GM10266 (cell line): ENCODE measurements around the gene DISP3.

ENCODE experiments used
- DNase-seq: peaks from one replicate; pipeline ENCODE4 v3.0.0; 2012; ENCODE audit errors: extremely low spot score
- TF ChIP-seq, protein P1 (sequence below): IDR thresholded peaks from 2 replicates; pipeline ENCODE4 v1.5.1; 2012; ENCODE audit warnings: mild to moderate bottlenecking, low read depth; ENCODE audit not compliant: control insufficient read depth, insufficient read depth; ENCODE audit errors: missing control alignments

DISP3 gene

DNA sequence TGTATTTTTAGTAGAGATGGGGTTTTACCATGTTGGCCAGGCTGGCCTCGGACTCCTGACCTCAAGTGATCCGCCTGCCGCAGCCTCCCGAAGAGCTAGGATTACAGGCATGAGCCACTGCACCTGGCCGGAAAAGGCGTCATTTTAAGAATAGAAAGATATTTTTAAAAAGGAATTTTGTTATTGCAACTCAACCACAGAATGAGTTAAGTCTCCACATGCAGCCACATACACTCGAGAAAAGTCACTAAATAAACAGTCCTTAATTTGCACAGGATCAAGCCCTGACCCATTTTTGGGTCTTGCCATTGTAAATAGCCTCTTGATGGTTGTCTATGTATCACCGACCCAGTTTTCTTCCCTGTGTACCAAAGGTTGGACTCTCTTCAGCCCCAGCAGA is 89.7 kb downstream of the DISP3 start:
- TF ChIP-seq, protein P1, sequence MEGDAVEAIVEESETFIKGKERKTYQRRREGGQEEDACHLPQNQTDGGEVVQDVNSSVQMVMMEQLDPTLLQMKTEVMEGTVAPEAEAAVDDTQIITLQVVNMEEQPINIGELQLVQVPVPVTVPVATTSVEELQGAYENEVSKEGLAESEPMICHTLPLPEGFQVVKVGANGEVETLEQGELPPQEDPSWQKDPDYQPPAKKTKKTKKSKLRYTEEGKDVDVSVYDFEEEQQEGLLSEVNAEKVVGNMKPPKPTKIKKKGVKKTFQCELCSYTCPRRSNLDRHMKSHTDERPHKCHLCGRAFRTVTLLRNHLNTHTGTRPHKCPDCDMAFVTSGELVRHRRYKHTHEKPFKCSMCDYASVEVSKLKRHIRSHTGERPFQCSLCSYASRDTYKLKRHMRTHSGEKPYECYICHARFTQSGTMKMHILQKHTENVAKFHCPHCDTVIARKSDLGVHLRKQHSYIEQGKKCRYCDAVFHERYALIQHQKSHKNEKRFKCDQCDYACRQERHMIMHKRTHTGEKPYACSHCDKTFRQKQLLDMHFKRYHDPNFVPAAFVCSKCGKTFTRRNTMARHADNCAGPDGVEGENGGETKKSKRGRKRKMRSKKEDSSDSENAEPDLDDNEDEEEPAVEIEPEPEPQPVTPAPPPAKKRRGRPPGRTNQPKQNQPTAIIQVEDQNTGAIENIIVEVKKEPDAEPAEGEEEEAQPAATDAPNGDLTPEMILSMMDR, result no peak
- no peak for DNase-seq

DNA sequence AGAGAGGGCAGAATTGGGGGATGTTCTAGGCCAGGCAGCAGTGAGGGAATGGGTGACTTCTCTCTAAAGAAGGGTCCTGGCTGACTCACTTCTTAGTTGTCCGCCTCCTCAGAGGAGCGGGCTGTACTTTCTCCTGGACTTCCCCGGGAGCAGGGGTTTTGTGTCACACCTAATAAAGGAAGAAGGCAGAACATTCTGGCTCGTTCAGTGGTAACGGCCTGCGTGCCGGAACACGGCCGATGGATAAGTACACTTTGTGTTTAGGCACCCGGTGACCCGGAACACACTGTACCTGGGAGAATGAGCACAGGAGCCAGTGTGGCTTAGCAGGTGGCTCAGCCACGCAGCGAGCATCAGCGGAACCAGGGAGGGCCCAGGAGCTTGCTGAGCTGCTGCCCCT is 90.6 kb downstream of the DISP3 start:
- TF ChIP-seq, protein P1, result no peak
- DNase-seq, result no peak

DNA sequence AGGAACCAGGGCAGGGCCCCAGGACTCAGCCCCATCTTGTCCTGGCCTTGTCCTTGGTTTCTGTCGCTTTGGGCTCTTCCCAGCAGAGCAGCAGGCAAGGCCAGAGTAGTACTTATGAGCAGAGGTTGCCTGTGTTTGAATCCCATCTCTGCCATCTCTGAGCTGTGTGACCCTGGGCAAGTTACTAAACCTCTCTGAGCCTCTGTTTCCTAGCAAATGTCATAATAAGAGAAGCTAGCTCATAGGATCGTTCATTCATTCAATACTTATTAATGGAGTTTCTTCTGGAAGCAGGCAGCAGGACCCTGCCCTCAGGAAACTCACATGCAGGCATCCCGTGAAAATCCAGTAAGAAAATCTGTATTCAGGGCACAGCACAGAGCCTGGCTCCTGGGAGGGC is 91.0 kb downstream of the DISP3 start:
- TF ChIP-seq, protein P1, result no peak
- DNase-seq, result no peak

DNA sequence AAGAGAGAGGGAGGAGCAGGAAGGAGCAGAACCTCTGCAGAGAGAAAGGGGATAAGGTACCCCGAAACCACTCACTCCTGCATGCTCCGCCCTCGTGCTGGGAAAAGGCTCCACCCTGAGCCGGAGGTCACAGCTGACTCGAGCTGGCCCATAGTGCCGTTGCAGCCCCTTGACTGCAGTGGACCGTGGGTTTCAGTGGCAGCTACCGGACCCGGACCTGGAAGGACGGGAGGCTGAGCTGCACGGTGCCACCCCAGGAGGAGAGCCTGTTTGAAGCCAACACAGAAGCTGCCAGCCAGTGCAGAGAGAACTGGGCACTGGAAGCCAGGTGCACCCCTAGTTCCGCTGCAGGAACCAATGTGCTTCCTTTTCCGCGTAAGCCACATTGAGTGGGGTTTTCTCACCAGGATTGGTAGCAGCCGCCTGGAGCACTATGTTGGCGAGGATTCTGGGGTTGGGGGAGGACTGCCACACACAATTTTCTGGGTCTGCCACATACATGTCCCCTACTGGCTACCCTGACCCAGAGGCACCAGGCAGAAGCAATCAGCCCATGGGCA is 91.9 kb downstream of the DISP3 start:
- TF ChIP-seq, protein P1, result no peak
- no peak for DNase-seq

DNA sequence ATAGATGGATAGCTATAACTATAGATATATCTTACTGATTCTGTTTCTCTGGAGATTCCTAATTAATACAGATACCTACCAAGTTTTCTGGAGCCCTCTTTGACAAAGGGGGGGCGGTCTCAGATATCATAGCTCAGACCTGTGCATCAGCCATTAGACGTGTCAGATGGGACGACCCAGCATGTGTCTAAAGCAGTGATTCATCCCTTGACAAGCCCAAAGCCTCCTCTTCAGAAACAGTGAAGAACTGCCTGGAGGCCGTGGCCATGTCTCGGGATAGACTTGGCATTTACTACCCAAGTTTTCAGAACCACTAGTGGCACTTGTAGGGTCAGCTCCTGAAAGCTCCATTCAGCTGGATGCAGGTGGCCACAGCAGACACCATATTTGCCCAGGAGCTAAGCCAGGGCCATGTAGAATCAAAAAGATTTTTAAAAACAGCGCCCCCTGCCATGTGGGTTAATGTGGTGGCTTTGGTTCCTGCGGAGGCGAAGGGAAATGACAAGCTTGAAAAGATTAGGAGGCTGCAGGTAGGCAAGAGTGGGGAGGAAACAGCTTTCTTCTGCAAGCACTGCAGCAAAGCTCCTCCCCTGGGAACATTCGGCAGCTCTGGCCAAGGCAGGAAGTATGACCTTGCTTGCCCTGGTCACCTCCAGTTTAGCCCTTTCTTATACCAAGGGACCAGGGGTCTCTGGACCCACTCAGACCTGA is 93.1 kb downstream of the DISP3 start:
- DNase-seq, result no peak
- TF ChIP-seq, protein P1, result no peak

DNA sequence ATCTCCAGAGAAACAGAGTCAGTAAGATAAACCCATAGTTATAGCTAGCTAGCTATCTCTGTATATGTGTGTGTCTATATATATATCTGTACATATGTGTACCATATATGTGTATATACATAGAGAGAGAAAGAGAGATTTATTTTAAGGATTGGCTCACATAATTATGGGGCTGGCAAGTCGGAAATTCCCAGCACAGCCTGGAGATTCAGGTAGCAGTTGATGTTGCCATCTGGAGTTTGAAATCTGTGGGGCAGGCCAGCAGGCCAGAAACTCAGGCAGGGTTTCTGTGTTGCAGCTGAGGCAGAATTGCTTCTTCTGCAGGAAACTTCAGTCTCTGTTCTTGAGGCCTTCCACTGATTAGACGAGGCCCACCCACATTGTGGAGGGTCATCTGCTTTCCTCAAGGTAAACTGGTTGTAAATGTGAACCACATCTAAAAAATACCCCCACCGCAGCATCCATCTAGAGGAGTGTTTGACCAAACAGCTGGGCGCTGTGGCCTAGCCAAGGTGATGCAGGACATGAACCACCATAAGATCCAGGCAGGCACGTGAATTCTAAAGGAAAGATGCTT is 94.2 kb downstream of the DISP3 start:
- no peak for DNase-seq
- TF ChIP-seq, protein P1, result no peak

DNA sequence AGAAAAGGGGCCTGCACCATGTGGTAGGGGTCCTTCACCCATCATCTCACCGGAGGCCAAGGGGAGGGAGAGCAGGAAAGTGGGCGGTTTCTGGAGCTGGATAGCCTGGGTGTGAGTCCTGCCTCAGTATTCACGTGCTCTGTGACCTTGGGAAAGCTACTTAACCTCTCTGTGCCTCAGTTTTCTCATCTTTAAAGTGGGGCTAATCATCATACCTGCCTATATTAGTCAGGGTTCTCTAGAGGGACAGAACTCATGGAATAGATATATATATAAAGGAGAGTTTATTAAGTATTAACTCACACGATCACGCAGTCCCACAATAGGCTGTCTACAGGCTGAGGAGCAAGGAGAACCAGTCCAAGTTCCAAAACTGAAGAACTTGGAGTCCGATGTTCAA is 96.6 kb downstream of the DISP3 start:
- no peak for DNase-seq
- TF ChIP-seq, protein P1, result no peak
